ENCODE results near the gene TOM1L2. TPM values are rescaled to one million over a fixed set of nuclear protein-coding genes. Genes with fewer than 3 reads are reported as not detected.

Gene TOM1L2
- total RNA-seq, 4 donors from 2014 or later, result 15.6 to 85.9 (median 34.9) TPM

GRCh38 chr17:17883801-17884200, 88.4 kb downstream of the TOM1L2 start:
- Histone ChIP-seq H3K36me3 (no peaks in the 10 kb centered on the region), H3K27me3 (no peaks in the 10 kb centered on the region), H3K4me3 (no peak overlapping the region), H3K27ac (no peak overlapping the region), H3K9me3 (no peaks in the 10 kb centered on the region), H3K4me1 (peaks cover 0 to 2% of the 10 kb centered on the region in 2 donors)
- DNase-seq, result no peak
- TF ChIP-seq CTCF (IDR thresholded peaks at IDR 0.05), result no peak
- no peak for TF ChIP-seq POLR2A (IDR thresholded peaks at IDR 0.05)
- intact Hi-C loops (cut with DNase I; ENCODE audit: low total_unique reads), result no loop called here

- no peak for DNase-seq
- Histone ChIP-seq H3K9me3 (no peaks in the 10 kb centered on the region), H3K36me3 (no peaks in the 10 kb centered on the region), H3K27me3 (no peaks in the 10 kb centered on the region), H3K27ac (no peak overlapping the region), H3K4me3 (no peak overlapping the region), H3K4me1 (peaks cover 7 to 15% of the 10 kb centered on the region in 2 donors)
- intact Hi-C loops (cut with DNase I; ENCODE audit: low total_unique reads), result no loop called here
- no peak for TF ChIP-seq CTCF (IDR thresholded peaks at IDR 0.05)
Measured at GRCh38 chr17:17882082-17882581, 90.1 kb downstream of the TOM1L2 start.

- DNase-seq, result no peak
- Histone ChIP-seq H3K9me3 (no peaks in the 10 kb centered on the region), H3K27me3 (no peaks in the 10 kb centered on the region), H3K4me1 (peaks cover 7 to 26% of the 10 kb centered on the region in 2 donors), H3K27ac (no peak overlapping the region), H3K36me3 (no peaks in the 10 kb centered on the region), H3K4me3 (no peak overlapping the region)
- intact Hi-C loops (cut with DNase I; ENCODE audit: low total_unique reads), result no loop called here
- TF ChIP-seq CTCF (IDR thresholded peaks at IDR 0.05) (no peak), POLR2A (IDR thresholded peaks at IDR 0.05) (no peak)
Measured at GRCh38 chr17:17880577-17881196, 91.5 kb downstream of the TOM1L2 start.

GRCh38 chr17:17877529-17878358, 94.5 kb downstream of the TOM1L2 start:
- Histone ChIP-seq H3K9me3 (no peaks in the 10 kb centered on the region), H3K27me3 (no peaks in the 10 kb centered on the region), H3K27ac (peak overlapping the region; percentile 88 to 89), H3K36me3 (no peaks in the 10 kb centered on the region), H3K4me3 (no peak overlapping the region), H3K4me1 (peaks cover 7 to 26% of the 10 kb centered on the region in 2 donors)
- intact Hi-C loops (cut with DNase I; ENCODE audit: low total_unique reads), result no loop called here
- TF ChIP-seq CTCF (IDR thresholded peaks at IDR 0.05) (peak in 2 of 4 experiments; percentile 9 to 24), POLR2A (IDR thresholded peaks at IDR 0.05) (no peak)
- peak; percentile 82 to 86 for DNase-seq

GRCh38 chr17:17876959-17877528, 95.2 kb downstream of the TOM1L2 start:
- DNase-seq, result peak; percentile 64 to 68
- peak overlapping the region; percentile 88 to 89 for H3K27ac ChIP-seq
- intact Hi-C loops (cut with DNase I; ENCODE audit: low total_unique reads), result no loop called here
- H3K4me3 ChIP-seq, result no peak overlapping the region
- H3K4me1 ChIP-seq, result peaks cover 7 to 26% of the 10 kb centered on the region in 2 donors
- no peaks in the 10 kb centered on the region for H3K9me3 ChIP-seq
- TF ChIP-seq POLR2A (IDR thresholded peaks at IDR 0.05) (peak in 1 of 2 donors; percentile 0), CTCF (IDR thresholded peaks at IDR 0.05) (no peak)
- H3K36me3 ChIP-seq, result no peaks in the 10 kb centered on the region
- H3K27me3 ChIP-seq, result no peaks in the 10 kb centered on the region

Measured in uterus (tissue), 4 donors.